Natural killer cell (primary cell): ENCODE measurements around the gene DDX60. TPM values are rescaled to one million over a fixed set of nuclear protein-coding genes. Genes with fewer than 3 reads are reported as not detected.

Experiments used
- ATAC-seq, 3 donors: fragments of 150-1000 bp in 2 of 3; fragments of 200-7000 bp in 1 of 3; cut with Tn5 transposase; 1 replicate in 1 of 3; 2 replicates in 2 of 3; pipeline ENCODE4 v1.10.0; 2021; ENCODE audit warnings: mild to moderate bottlenecking in 2 of 3, moderate library complexity in 2 of 3
- DNase-seq, 2 donors: peaks; one replicate each; pipeline versions ENCODE4 v3.0.0 to v3.0.0-alpha.2; 2013 to 2021; ENCODE audit warnings: mixed read lengths in 1 of 2
- H3K27ac ChIP-seq: one replicate; pipeline ENCODE4 v1.5.1; 2013; ENCODE audit warnings: mild to moderate bottlenecking, low read length
- H3K27me3 ChIP-seq: one replicate; pipeline ENCODE4 v1.6.1; 2013; ENCODE audit warnings: low read length; ENCODE audit not compliant: control insufficient read depth, insufficient read depth
- H3K36me3 ChIP-seq: one replicate; pipeline ENCODE4 v1.6.1; 2013; ENCODE audit warnings: low read length; ENCODE audit not compliant: control insufficient read depth, insufficient read depth
- H3K4me1 ChIP-seq: one replicate; pipeline ENCODE4 v1.6.1; 2013; ENCODE audit warnings: low read length; ENCODE audit not compliant: control insufficient read depth, insufficient read depth
- H3K4me3 ChIP-seq: one replicate; pipeline ENCODE4 v1.5.1; 2013; ENCODE audit warnings: low read length
- H3K9me3 ChIP-seq: one replicate; pipeline ENCODE4 v1.6.1; 2013; ENCODE audit warnings: low read length; ENCODE audit not compliant: control insufficient read depth, insufficient read depth
- H3K27ac Mint-ChIP-seq, 2 donors: one replicate each; pipeline ENCODE4 v1.8.0; 2022; ENCODE audit warnings: mild to moderate bottlenecking in 2 of 2, mixed read lengths in 2 of 2, moderate library complexity in 1 of 2
- H3K27me3 Mint-ChIP-seq, 2 donors: one replicate each; pipeline ENCODE4 v1.8.0; 2022; ENCODE audit warnings: low read depth in 2 of 2, mixed read lengths in 2 of 2
- H3K36me3 Mint-ChIP-seq: one replicate; pipeline ENCODE4 v1.8.0; 2022; ENCODE audit warnings: mixed read lengths
- H3K4me1 Mint-ChIP-seq, 2 donors: one replicate each; pipeline ENCODE4 v1.8.0; 2022; ENCODE audit warnings: mixed read lengths in 2 of 2
- H3K4me3 Mint-ChIP-seq: one replicate; pipeline ENCODE4 v1.8.0; 2022; ENCODE audit warnings: mild to moderate bottlenecking, moderate library complexity, mixed read lengths
- H3K9me3 Mint-ChIP-seq, 2 donors: one replicate each; pipeline ENCODE4 v1.8.0; 2022; ENCODE audit warnings: mixed read lengths in 2 of 2
- WGBS: methylation state at CpG from one replicate; pipeline ENCODE4 v1.1.7; 2013; ENCODE audit warnings: missing lambda C conversion rate; ENCODE audit not compliant: insufficient coverage; 5-methylcytosine and 5-hydroxymethylcytosine counted together
- intact Hi-C: fragments of 100-400 bp; cut with micrococcal nuclease; formaldehyde crosslinking; loops from one replicate; pipeline ENCODE4 v1.14.2; 2022
- total RNA-seq, 4 donors: library from RNA; stranded (reverse); fragments of 120-200 nt in 1 of 4; gene quantifications; one replicate each; pipeline versions ENCODE4 v1.2.3 to v1.2.4, GENCODE V29; 2013 to 2022
- TF ChIP-seq, protein P1 (sequence below): fragments of 200-600 bp; IDR thresholded peaks from one replicate; pipeline ENCODE4 v1.8.0; 2022; ENCODE audit warnings: antibody characterized with exemption

DDX60 gene
- total RNA-seq, 3 donors from 2014 or later (not counting 1 experiment from before 2014, with no cell fraction given) = 29.4 to 37.2 (median 31.5) TPM

DNA sequence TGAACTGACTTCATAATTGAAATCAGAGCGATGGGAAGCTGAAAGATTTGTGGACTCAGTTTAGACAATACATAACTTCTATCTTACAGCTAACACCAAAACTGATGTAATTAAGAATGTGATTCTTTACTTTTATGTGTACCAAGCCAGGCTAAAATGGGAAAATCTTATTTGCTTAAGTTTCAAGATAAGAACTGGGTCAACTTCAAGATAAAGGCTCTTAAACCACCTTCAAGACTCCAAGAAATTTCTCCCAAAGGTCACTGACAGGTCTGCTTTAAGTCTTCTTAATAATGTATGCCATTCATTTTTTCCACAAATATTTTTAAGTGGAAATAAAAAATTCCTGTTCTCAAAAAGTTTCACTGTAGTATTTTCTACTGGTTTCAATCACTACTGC lies 55.5 kb downstream of the DDX60 start:
- Mint-ChIP-seq H3K36me3 (peaks cover 29% of the 10 kb centered on the region), H3K9me3 (no peaks in the 10 kb centered on the region), H3K4me3 (no peak overlapping the region), H3K27me3 (no peaks in the 10 kb centered on the region), H3K27ac (no peak overlapping the region), H3K4me1 (no peaks in the 10 kb centered on the region)
- no peak overlapping the region for H3K27ac ChIP-seq
- TF ChIP-seq, protein P1, sequence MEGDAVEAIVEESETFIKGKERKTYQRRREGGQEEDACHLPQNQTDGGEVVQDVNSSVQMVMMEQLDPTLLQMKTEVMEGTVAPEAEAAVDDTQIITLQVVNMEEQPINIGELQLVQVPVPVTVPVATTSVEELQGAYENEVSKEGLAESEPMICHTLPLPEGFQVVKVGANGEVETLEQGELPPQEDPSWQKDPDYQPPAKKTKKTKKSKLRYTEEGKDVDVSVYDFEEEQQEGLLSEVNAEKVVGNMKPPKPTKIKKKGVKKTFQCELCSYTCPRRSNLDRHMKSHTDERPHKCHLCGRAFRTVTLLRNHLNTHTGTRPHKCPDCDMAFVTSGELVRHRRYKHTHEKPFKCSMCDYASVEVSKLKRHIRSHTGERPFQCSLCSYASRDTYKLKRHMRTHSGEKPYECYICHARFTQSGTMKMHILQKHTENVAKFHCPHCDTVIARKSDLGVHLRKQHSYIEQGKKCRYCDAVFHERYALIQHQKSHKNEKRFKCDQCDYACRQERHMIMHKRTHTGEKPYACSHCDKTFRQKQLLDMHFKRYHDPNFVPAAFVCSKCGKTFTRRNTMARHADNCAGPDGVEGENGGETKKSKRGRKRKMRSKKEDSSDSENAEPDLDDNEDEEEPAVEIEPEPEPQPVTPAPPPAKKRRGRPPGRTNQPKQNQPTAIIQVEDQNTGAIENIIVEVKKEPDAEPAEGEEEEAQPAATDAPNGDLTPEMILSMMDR = no peak
- H3K4me1 ChIP-seq = no peaks in the 10 kb centered on the region
- DNase-seq = no peak
- ATAC-seq = no peak
- WGBS = no CpG with 5 or more reads among the region's 1 CpG
- H3K27me3 ChIP-seq = no peaks in the 10 kb centered on the region
- peaks cover 75% of the 10 kb centered on the region for H3K36me3 ChIP-seq
- H3K9me3 ChIP-seq = no peaks in the 10 kb centered on the region
- no peak overlapping the region for H3K4me3 ChIP-seq
- intact Hi-C loops = no loop called here

DNA sequence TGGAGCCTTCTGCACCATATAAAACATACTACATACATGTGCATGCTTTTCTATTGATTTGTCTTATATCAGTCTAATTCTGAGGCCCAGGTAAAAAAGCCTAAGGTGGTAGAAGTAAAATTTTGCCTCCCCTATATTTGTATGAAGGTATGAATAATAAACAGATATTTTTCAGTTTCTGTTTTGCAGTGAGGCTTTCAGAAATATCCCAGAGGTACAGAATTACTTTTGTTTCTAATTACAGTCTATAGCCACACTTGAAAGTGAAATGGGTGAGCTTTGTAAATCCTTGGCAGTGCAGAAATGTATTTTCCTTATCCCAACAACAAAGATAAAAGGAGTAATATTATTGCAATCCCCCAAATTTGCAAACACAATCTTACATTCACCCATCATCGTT lies 59.5 kb downstream of the DDX60 start:
- TF ChIP-seq, protein P1 = no peak
- Mint-ChIP-seq H3K36me3 (peaks cover 8% of the 10 kb centered on the region), H3K27ac (no peak overlapping the region), H3K9me3 (no peaks in the 10 kb centered on the region), H3K27me3 (no peaks in the 10 kb centered on the region), H3K4me1 (peaks cover 0 to 4% of the 10 kb centered on the region in 2 donors), H3K4me3 (no peak overlapping the region)
- Histone ChIP-seq H3K9me3 (no peaks in the 10 kb centered on the region), H3K27me3 (no peaks in the 10 kb centered on the region), H3K4me1 (no peaks in the 10 kb centered on the region), H3K36me3 (peaks cover 60% of the 10 kb centered on the region), H3K27ac (no peak overlapping the region), H3K4me3 (no peak overlapping the region)
- ATAC-seq = no peak
- DNase-seq = no peak
- intact Hi-C loops = no loop called here
- 100% methylated on average over 1 of the region's 1 CpG for WGBS

DNA sequence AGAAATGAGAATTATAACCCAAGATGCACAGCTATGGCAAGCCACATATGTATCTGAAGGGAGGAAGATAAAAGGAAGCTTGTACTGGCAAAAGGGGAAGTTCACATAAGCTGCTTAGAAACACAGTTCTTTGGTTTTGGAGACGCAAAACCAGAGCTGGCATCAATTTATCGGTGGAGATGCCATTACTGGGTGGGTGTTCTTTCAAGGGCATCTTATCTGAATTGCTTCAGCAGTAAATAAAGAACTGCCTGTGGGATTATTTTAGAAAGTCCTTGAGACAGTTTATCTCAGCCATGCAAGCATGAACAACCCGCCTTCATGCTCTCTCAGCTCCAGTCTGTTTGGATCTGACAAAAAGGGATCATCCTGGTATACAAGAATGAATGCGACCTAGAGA lies 60.8 kb downstream of the DDX60 start:
- Mint-ChIP-seq H3K27me3 (no peaks in the 10 kb centered on the region), H3K27ac (peak overlapping the region in 1 of 2 donors; percentile 17), H3K9me3 (no peaks in the 10 kb centered on the region), H3K36me3 (peaks cover 17% of the 10 kb centered on the region), H3K4me3 (no peak overlapping the region), H3K4me1 (peaks cover 0 to 4% of the 10 kb centered on the region in 2 donors)
- TF ChIP-seq, protein P1 = no peak
- Histone ChIP-seq H3K4me3 (no peak overlapping the region), H3K36me3 (peaks cover 62% of the 10 kb centered on the region), H3K27me3 (no peaks in the 10 kb centered on the region), H3K4me1 (no peaks in the 10 kb centered on the region), H3K27ac (no peak overlapping the region), H3K9me3 (no peaks in the 10 kb centered on the region)
- no peak for ATAC-seq
- DNase-seq = no peak
- intact Hi-C loops = no loop called here
- WGBS = 44% methylated on average over 3 of the region's 4 CpGs

DNA sequence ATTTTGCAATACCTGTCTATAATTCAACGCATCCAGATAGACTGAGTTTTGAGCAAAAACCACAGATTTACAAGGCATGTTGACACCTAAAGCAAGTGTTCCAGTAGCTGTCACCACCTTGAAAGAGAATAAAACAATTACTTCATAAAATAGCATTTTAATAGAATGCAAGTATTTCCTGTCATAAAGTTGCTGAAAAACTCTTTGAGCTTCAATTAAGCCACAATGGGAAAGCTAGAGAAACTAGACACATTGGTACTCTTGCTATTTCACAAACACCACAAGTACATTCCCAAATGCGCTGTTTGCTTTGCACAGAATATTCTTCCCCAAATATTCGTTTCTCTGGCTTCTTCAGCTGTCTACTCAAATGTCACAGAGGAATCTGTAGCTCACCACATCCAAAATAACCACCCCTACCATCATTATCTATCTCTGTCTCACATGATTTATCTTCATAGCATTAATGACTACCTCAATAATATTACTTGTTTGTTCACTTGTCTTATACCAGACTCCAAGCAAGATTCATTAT lies 70.3 kb downstream of the DDX60 start:
- no peak overlapping the region for H3K4me3 ChIP-seq
- DNase-seq (no peak), ATAC-seq (no peak)
- Mint-ChIP-seq H3K9me3 (peaks cover 0 to 4% of the 10 kb centered on the region in 2 donors), H3K27ac (no peak overlapping the region), H3K36me3 (peaks cover 43% of the 10 kb centered on the region), H3K4me1 (no peaks in the 10 kb centered on the region), H3K27me3 (no peaks in the 10 kb centered on the region), H3K4me3 (no peak overlapping the region)
- H3K4me1 ChIP-seq = no peaks in the 10 kb centered on the region
- peaks cover 54% of the 10 kb centered on the region for H3K36me3 ChIP-seq
- TF ChIP-seq, protein P1 = no peak
- H3K9me3 ChIP-seq = no peaks in the 10 kb centered on the region
- no peaks in the 10 kb centered on the region for H3K27me3 ChIP-seq
- 76% methylated on average over 3 of the region's 3 CpGs for WGBS
- intact Hi-C loops = no loop called here
- H3K27ac ChIP-seq = no peak overlapping the region
